ENCODE data around the gene CC2D2B.

GRCh38 chr10:95865814-95866466 is 41.8 kb upstream of the CC2D2B start:
- no peak for TF ChIP-seq POLR2A (IDR thresholded peaks at IDR 0.05)
- TF ChIP-seq, protein P1, sequence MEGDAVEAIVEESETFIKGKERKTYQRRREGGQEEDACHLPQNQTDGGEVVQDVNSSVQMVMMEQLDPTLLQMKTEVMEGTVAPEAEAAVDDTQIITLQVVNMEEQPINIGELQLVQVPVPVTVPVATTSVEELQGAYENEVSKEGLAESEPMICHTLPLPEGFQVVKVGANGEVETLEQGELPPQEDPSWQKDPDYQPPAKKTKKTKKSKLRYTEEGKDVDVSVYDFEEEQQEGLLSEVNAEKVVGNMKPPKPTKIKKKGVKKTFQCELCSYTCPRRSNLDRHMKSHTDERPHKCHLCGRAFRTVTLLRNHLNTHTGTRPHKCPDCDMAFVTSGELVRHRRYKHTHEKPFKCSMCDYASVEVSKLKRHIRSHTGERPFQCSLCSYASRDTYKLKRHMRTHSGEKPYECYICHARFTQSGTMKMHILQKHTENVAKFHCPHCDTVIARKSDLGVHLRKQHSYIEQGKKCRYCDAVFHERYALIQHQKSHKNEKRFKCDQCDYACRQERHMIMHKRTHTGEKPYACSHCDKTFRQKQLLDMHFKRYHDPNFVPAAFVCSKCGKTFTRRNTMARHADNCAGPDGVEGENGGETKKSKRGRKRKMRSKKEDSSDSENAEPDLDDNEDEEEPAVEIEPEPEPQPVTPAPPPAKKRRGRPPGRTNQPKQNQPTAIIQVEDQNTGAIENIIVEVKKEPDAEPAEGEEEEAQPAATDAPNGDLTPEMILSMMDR (IDR thresholded peaks at IDR 0.05), result no peak
